KMS-11 (cell line): ENCODE results near the gene LENEP.
A peak's percentile ranks its signal among the peaks of the same experiment; 100 is the strongest.
"Not testable (repeated sequence)": the region's sequence is repeated elsewhere in the genome, so short reads cannot be mapped to it uniquely, and the experiment has no call there.

Experiments
- H2AFZ ChIP-seq: fragments of 200-600 bp; sonication (generic); 2 replicates; pipeline ENCODE4 v1.6.1; 2016; ENCODE audit warnings: antibody characterized with exemption, mixed run types, low read depth
- H3K27ac ChIP-seq: fragments of 200-600 bp; sonication (generic); 2 replicates; pipeline ENCODE4 v1.6.1; 2016; ENCODE audit warnings: mild to moderate bottlenecking, mixed run types
- H3K27me3 ChIP-seq: fragments of 200-600 bp; sonication (generic); 2 replicates; pipeline ENCODE4 v1.6.1; 2017; ENCODE audit warnings: mild to moderate bottlenecking, low read depth, mixed run types, moderate library complexity; ENCODE audit not compliant: insufficient read depth
- H3K36me3 ChIP-seq: fragments of 200-600 bp; sonication (generic); 2 replicates; pipeline ENCODE4 v1.6.1; 2017; ENCODE audit warnings: mild to moderate bottlenecking, mixed run types; ENCODE audit not compliant: insufficient read depth
- H3K4me1 ChIP-seq: fragments of 200-600 bp; sonication (generic); 2 replicates; pipeline ENCODE4 v1.6.1; 2016; ENCODE audit warnings: mild to moderate bottlenecking, low read depth, mixed run types; ENCODE audit not compliant: poor library complexity, severe bottlenecking
- H3K4me2 ChIP-seq: fragments of 200-600 bp; sonication (generic); 2 replicates; pipeline ENCODE4 v1.7.0; 2016; ENCODE audit warnings: mild to moderate bottlenecking, mixed run types
- H3K4me3 ChIP-seq: fragments of 200-600 bp; sonication (generic); IDR thresholded peaks from 2 replicates; pipeline ENCODE4 v1.6.1; 2017; ENCODE audit warnings: low read depth, low read length, mixed read lengths; ENCODE audit not compliant: insufficient read depth
- H3K79me2 ChIP-seq: fragments of 200-600 bp; sonication (generic); 2 replicates; pipeline ENCODE4 v1.6.1; 2016; ENCODE audit warnings: low read depth, mixed run types; ENCODE audit not compliant: insufficient read depth
- H3K9ac ChIP-seq: fragments of 200-600 bp; sonication (generic); 2 replicates; pipeline ENCODE4 v1.6.1; 2016; ENCODE audit warnings: mild to moderate bottlenecking, mixed run types
- H4K20me1 ChIP-seq: fragments of 200-600 bp; sonication (generic); 2 replicates; pipeline ENCODE4 v1.6.1; 2016; ENCODE audit warnings: mild to moderate bottlenecking, mixed run types; ENCODE audit not compliant: insufficient read depth
- TF ChIP-seq, protein P1 (sequence below): fragments of 200-600 bp; sonication (generic); conservative IDR thresholded peaks from 2 replicates; pipeline ENCODE4 v1.6.1; 2017; ENCODE audit warnings: low read depth, mild to moderate bottlenecking, antibody characterized with exemption, low read length, moderate library complexity, mixed read lengths

The LENEP gene

DNA sequence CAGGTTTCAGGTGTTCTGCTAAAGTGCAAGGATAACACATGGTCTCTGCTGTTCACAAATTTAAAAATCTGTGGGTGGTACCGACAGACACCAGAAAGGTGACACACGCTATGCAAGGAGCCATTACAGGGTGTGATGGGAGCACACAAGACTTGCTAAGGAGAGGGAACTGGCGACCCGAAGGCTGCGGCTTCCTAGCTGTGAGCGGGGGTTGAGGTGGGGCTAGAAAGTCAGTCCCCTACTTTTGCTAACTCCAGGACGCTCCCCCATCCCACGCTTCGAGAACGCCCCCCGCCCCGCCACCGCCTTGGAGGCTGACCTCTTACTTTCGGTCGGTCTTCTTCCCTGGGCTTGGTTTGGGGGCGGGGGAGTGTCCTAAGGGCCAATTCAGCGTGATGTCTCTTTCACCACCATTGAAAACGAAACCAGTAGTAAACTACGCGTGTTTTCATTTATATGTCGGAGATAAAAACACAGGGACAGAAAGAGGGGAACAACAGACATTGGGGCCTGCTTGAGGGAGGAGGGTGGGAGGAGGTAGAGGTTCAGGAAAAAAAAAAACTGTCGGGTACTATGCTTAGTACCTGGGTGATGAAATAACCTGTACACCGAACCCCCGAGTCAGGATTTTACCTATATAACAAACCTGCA lies 17.9 kb upstream of the LENEP start:
- H3K27me3 ChIP-seq = no peaks in the 10 kb centered on the region
- H3K79me2 ChIP-seq = peaks cover 88% of the 10 kb centered on the region
- peak overlapping the region; percentile 28; the same call in 1 of the 2 replicates for H2AFZ ChIP-seq
- H3K36me3 ChIP-seq = peaks cover 18% of the 10 kb centered on the region; the same call in 1 of the 2 replicates
- H3K4me3 ChIP-seq = peak overlapping the region; percentile 98
- peak overlapping the region; percentile 89 for H3K4me2 ChIP-seq
- peaks cover 54% of the 10 kb centered on the region for H3K4me1 ChIP-seq
- no peaks in the 10 kb centered on the region for H4K20me1 ChIP-seq
- H3K27ac ChIP-seq = peak overlapping the region; percentile 77
- TF ChIP-seq, protein P1, sequence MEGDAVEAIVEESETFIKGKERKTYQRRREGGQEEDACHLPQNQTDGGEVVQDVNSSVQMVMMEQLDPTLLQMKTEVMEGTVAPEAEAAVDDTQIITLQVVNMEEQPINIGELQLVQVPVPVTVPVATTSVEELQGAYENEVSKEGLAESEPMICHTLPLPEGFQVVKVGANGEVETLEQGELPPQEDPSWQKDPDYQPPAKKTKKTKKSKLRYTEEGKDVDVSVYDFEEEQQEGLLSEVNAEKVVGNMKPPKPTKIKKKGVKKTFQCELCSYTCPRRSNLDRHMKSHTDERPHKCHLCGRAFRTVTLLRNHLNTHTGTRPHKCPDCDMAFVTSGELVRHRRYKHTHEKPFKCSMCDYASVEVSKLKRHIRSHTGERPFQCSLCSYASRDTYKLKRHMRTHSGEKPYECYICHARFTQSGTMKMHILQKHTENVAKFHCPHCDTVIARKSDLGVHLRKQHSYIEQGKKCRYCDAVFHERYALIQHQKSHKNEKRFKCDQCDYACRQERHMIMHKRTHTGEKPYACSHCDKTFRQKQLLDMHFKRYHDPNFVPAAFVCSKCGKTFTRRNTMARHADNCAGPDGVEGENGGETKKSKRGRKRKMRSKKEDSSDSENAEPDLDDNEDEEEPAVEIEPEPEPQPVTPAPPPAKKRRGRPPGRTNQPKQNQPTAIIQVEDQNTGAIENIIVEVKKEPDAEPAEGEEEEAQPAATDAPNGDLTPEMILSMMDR = no peak
- H3K9ac ChIP-seq = peak overlapping the region; percentile 76

GRCh38 chr1:154977762-154978161 lies 15.6 kb upstream of the LENEP start:
- H3K4me2 ChIP-seq = peak overlapping the region; percentile 89
- not testable (repeated sequence) for H3K9ac ChIP-seq, H2AFZ ChIP-seq, H3K27ac ChIP-seq, H3K27me3 ChIP-seq, H4K20me1 ChIP-seq, H3K4me3 ChIP-seq
- peaks cover 18% of the 10 kb centered on the region; the same call in 1 of the 2 replicates for H3K36me3 ChIP-seq
- peaks cover 78% of the 10 kb centered on the region for H3K79me2 ChIP-seq
- peaks cover 42% of the 10 kb centered on the region for H3K4me1 ChIP-seq

DNA sequence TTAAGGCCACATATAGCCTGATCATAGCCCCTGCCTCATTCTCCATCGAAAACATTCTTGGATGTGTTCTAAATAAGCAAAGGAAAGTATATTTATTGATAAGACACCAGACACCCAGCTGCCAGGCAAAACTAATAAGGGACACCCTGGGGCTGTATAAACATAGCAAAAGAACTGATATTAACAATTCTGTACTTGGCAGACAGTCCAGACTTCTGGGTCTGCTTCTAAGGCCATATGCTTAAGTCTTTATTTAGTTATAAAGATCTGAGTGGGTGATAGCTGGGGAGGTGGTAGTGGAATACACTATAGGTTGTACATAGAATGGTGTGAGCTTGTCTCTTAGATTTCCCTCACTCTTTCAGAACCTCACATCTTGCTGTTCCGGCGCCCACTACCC lies 15.0 kb upstream of the LENEP start:
- no peak overlapping the region for H3K9ac ChIP-seq
- no peak overlapping the region for H3K4me2 ChIP-seq
- no peak overlapping the region for H2AFZ ChIP-seq
- peaks cover 36% of the 10 kb centered on the region for H3K4me1 ChIP-seq
- no peaks in the 10 kb centered on the region for H3K27me3 ChIP-seq
- peaks cover 18% of the 10 kb centered on the region; the same call in 1 of the 2 replicates for H3K36me3 ChIP-seq
- H3K4me3 ChIP-seq = no peak overlapping the region
- no peaks in the 10 kb centered on the region for H4K20me1 ChIP-seq
- TF ChIP-seq, protein P1 = no peak
- no peak overlapping the region for H3K27ac ChIP-seq
- peaks cover 74% of the 10 kb centered on the region for H3K79me2 ChIP-seq

- Histone ChIP-seq H3K27ac (peak overlapping the region; percentile 38; the same call in 1 of the 2 replicates), H4K20me1 (no peaks in the 10 kb centered on the region), H2AFZ (peak overlapping the region; percentile 47), H3K4me2 (peak overlapping the region; percentile 70), H3K36me3 (peaks cover 19% of the 10 kb centered on the region; the same call in 1 of the 2 replicates), H3K79me2 (peaks cover 83% of the 10 kb centered on the region), H3K27me3 (no peaks in the 10 kb centered on the region), H3K9ac (peak overlapping the region; percentile 51; the same call in 1 of the 2 replicates), H3K4me3 (peak overlapping the region; percentile 95), H3K4me1 (peaks cover 35% of the 10 kb centered on the region)
- TF ChIP-seq, protein P1 = no peak
Measured at GRCh38 chr1:154982341-154982740, 11.0 kb upstream of the LENEP start.
